ENCODE results near the gene PPP2R2D.
"Not testable (repeated sequence)": the region's sequence is repeated elsewhere in the genome, so short reads cannot be mapped to it uniquely, and the experiment has no call there.

Gene PPP2R2D

DNA sequence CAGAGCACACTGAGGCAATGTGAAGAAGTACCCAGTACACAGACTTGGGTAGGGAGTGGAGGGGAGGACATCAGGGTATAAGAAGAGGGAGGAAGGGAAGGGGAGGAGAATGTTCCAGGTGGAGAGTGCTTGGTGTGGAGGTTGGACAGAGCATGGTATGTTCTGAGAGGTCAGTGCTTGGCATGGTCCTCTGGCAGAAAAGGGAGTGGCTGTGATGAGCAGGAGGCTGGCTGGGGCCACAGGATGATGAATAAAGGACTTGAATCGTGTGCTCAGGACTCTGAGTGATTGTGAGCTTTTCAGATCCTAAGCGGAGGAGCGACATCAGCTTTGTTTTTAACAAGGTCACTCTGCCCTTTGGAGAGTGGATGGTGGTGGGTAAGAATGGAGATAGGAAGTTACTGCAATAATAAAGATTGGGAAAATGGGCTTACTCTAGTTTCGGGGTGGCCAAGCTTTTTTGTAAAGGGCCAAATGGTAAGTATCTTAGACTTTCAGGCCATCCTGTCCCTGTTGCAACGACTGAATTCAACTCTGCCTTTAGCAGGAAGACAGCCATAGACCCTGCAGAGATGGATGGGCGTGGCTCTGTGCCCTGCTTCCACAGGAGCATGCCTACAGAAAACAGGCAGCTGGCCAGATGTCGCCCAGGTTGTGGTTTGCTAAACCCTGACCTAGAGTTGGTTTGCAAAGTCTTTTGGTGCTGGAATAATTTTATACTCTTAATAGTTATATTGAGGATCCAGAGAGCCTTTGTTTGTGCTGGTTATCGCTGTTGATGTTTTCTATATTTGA, 8.4 kb downstream of the PPP2R2D start:
- DNase-seq, result no peak

GRCh38 chr10:131909929-131910328, 9.1 kb downstream of the PPP2R2D start:
- DNase-seq, result no peak

- no peak for DNase-seq
Measured at GRCh38 chr10:131910663-131911314, 10.0 kb downstream of the PPP2R2D start.

DNA sequence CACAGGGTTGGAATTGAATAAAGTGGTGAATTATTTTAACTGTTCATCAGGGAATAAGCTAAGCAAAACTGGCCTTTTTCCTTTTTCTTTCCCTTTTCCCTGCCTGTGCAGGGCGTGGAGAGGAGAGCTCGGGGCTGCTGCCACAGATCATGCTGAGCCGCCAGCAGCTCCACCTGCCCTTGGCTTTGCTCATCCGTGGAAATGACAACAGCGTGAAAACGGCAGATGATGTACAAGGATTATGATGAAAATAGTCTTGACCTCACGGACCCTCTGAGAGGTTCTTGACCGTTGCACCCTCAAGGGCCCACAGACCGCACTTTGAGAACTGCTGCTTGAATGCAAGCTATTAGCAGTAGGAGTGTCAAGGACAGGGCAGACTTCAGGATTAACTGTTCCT, 10.6 kb downstream of the PPP2R2D start:
- no peak for DNase-seq

DNA sequence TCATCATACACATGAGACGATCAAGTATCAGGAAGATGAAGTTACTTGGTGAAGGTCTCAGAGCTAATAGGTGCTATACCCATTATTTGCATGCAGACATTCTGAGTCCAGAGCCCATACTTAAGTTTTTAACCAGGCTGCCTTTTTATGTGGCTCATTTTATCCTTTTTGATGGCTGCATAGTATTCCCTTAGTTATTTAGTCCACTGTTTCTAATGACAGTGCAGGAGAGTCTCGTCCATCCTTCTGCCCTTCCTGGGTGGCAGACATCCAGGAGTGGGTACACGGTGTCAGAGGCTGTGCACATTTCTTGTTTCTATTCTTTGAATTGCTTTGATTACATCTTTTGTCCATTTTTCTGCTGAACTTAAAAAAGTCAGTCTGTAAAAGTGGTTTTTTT, 11.8 kb downstream of the PPP2R2D start:
- no peak for DNase-seq

DNA sequence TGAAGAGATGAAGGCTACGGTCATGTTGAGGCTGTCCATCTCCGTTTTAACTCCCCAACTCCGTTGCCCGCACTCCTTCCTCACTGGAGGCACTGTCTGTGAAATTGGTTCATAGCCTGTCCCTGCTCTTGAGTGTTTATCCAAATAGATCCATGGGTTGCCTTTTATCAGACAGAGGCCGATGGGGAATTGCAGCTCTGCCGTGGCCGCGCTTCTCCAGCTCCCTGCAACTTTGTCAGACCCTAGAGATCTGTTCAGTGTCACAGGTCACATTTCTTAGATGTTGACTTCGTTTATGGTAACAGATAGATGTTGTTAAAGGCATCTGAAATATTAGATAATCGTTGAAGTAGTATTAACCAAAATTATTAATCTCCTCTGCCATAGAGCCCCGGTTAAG, 14.7 kb downstream of the PPP2R2D start:
- DNase-seq, result no peak

- no peak for DNase-seq
Measured at GRCh38 chr10:131915990-131916766, 15.4 kb downstream of the PPP2R2D start.

DNA sequence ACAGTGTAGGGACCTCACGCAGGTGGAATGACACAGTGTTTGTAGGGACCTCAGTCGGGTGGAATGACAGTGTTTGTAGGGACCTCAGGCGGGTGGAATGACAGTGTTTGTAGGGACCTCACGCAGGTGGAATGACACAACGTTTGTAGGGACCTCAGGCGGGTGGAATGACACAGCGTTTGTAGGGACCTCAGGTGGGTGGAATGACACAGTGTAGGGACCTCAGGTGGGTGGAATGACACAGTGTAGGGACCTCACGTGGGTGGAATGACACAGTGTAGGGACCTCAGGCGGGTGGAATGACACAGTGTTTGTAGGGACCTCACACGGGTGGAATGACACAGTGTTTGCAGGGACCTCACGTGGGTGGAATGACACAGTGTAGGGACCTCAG, 16.0 kb downstream of the PPP2R2D start:
- DNase-seq, result not testable (repeated sequence)

DNA sequence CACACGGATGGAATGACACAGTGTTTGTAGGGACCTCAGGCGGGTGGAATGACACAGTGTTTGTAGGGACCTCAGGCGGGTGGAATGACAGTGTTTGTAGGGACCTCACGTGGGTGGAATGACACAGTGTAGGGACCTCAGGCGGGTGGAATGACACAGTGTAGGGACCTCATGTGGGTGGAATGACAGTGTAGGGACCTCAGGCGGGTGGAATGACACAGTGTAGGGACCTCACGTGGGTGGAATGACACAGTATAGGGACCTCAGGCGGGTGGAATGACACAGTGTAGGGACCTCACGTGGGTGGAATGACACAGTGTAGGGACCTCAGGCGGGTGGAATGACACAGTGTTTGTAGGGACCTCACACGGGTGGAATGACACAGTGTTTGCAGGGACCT, 16.7 kb downstream of the PPP2R2D start:
- DNase-seq, result not testable (repeated sequence)

- not testable (repeated sequence) for DNase-seq
Measured at GRCh38 chr10:131919461-131919860, 18.7 kb downstream of the PPP2R2D start.

GRCh38 chr10:131920151-131920550, 19.3 kb downstream of the PPP2R2D start:
- DNase-seq, result no peak

DNA sequence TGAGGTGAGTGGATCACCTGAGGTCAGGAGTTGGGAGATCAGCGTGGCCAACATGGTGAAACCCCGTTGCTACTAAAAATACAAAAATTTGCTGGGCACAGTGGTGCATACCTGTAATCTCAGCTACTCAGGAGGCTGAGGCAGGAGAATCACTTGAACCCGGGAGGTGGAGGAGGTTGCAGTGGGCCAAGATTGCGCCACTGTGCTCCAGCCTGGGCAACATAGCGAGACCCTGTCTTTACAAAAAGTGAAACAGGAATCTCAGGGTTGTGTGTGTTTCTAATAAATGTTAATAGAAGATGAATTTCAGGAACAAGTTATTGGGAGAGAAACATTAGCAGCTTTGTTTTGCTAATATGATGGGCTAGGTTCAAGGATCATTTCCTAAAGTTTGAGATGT, 19.9 kb downstream of the PPP2R2D start:
- DNase-seq, result no peak

GRCh38 chr10:131921184-131921583, 20.4 kb downstream of the PPP2R2D start:
- DNase-seq, result no peak

GRCh38 chr10:131923038-131923756, 22.4 kb downstream of the PPP2R2D start:
- DNase-seq, result no peak

- DNase-seq, result no peak
Measured at GRCh38 chr10:131925011-131925649, 24.3 kb downstream of the PPP2R2D start.

GRCh38 chr10:131925716-131926115, 24.9 kb downstream of the PPP2R2D start:
- DNase-seq, result no peak

DNA sequence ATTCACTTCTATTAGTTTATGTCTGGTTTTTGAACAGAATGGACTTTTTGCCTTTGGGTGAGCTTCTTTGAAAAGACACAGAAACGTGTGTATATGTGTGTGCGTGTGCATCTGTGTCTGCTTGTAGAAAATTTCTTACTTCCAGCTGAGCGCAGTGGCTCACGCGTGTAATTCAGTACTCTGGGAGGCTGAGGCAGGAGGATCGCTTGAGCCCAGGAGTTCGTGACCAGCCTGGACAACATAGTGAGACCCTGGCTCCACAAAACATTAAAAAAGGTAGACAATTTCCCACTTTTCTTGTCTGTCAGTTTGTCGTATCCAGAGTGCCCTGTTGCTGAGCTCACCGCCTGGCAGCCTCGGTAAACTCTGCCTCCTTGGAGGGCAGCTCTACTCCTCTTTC, 25.4 kb downstream of the PPP2R2D start:
- DNase-seq, result no peak

- no peak for DNase-seq
Measured at GRCh38 chr10:131926743-131927595, 26.2 kb downstream of the PPP2R2D start.

DNA sequence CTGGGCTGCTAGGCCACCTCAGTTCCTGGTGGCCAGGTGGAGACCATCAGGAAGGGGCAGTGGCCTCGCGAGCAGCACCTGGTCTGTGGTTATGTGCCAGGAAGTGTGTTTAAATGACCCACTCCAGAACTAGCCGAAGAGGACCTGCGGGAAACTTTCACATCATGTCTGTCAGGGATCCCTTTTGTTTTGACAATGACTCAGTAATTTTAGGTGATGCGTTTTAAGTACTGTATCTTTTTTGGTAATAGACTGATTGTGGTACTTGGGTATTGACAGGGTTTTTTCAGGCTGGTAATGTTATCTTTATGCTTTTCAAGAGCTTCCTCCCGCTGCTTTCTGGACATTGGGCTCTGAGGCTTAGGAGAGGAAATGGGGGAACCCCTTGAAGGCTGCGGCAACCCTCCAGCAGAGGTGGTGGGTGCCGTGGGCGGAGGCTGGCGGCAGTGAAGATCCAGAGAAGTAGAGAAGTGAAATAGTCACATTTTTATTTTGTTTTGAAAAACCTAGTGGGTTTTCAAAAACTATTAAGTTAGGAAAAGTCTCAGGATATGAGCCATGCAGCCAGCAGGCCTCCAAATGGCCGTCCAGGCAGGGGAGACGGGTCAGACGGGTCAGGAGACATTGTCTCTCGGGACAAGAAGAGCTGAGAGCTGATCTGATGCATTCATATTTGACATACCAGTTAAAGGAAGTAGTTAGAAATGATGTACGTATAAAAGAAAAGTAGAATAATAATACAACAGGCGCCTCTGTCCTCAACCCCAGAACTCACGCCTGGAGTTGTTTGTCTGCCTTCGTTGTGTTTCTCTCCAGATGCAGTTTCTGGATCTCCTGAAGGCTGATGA, 27.7 kb downstream of the PPP2R2D start:
- no peak for DNase-seq

DNA sequence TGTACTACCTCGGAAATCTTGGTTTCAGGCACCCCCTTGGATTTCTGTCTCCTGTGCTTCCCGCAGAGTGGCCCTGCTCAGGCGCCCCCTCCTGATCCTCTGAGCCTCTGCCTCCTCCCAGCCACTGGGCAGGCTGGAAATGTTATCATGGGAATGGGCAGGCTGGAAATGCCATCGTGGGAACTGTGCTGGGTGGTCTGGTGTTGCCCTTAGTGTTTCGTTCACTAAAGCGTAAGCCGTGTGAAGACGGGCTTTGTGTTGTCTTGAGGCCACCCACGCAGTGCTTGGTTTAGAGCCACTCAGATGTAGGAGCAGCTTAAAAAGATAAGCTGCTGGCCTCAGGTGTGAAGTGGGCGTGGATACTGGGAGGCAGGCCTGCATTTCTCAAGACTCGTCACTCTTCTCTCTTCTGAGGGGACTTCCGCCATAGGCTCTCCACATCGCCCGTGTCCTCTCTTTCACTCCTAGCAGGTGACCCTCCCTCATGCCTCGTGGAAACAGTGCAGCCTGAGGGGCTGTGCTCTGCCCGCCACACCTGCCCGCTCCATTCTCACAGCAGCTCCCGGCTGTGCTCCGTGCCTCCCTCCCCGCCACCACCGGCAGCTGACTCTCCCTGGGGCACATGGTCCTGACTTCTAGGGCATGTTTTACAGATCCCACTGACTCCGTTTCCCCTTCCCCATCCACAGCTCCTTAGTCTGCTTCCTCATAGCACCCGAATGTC, 28.5 kb downstream of the PPP2R2D start:
- DNase-seq, result no peak

Data from HCEC 1CT (cell line).